K562 (cell line): Measurements from ENCODE around the gene BIRC7. TPM values are rescaled to one million over a fixed set of nuclear protein-coding genes. Genes with fewer than 3 reads are reported as not detected.

ENCODE experiments used
- ATAC-seq: fragments of 200-7000 bp; cut with Tn5 transposase; 3 replicates; pipeline ENCODE4 v1.9.1; 2020; ENCODE audit warnings: moderate library complexity
- BruUV-seq: library from RNA; stranded (reverse); fragments of 400-500 nt; replicated peaks from 2 replicates; lab custom pipeline; 2021; lab: Mats Ljungman, UMichigan
- CTCF ChIA-PET: fragments of 300-600 bp; formaldehyde crosslinking; extraction: SDS; loops from one replicate; lab custom pipeline; 2021; ENCODE audit warnings: low intra/inter-chr PET ratio; lab: Yijun Ruan, JAX
- POLR2A ChIA-PET: fragments of 300-600, 350-650 bp; sonication (Branson Sonifier 250); formaldehyde crosslinking; extraction: SDS; loops from one replicate; lab custom pipeline; 2021; ENCODE audit warnings: antibody characterized with exemption, inconsistent platforms; lab: Yijun Ruan, JAX
- DNase-seq, 4 experiments: peaks; one replicate each; pipeline versions ENCODE4 v3.0.0 to v3.0.0-alpha.2; 2011 to 2018; ENCODE audit warnings: low spot score in 3 of 4, mixed read lengths in 3 of 4; ENCODE audit errors: extremely low read depth in 1 of 4
- FAIRE-seq: peaks from 2 replicates; lab custom pipeline; 2011; peaks lifted over from hg19 to GRCh38; lab: Jason Lieb, UNC
- H2AFZ ChIP-seq: 2 replicates; pipeline ENCODE4 v1.6.0; 2011; ENCODE audit warnings: low read depth, low read length, control low read depth, inconsistent platforms
- H3K27ac ChIP-seq: fragments of 200-600 bp; 3 replicates; pipeline ENCODE4 v1.8.0; 2011; ENCODE audit warnings: low read depth, mild to moderate bottlenecking, control low read depth, inconsistent platforms, low read length, moderate library complexity, mixed read lengths; ENCODE audit errors: extremely low read depth
- H3K27me3 ChIP-seq, 2 experiments: fragments of 300-600 bp in 1 of 2; 2 replicates in 1 of 2; 3 replicates in 1 of 2; pipeline versions ENCODE4 v1.6.0 to v1.8.0; 2011; ENCODE audit warnings: inconsistent platforms in 2 of 2, low read length in 2 of 2, mild to moderate bottlenecking in 1 of 2, mixed read lengths in 1 of 2, moderate library complexity in 1 of 2; ENCODE audit not compliant: control insufficient read depth in 2 of 2, insufficient read depth in 2 of 2
- H3K36me3 ChIP-seq: fragments of 300-600 bp; 3 replicates; pipeline ENCODE4 v1.8.0; 2011; ENCODE audit warnings: mild to moderate bottlenecking, low read length, inconsistent platforms; ENCODE audit not compliant: control insufficient read depth, insufficient read depth
- H3K4me1 ChIP-seq, 2 experiments: fragments of 200-600 bp in 1 of 2; replicated peaks in 1 of 2; 2 replicates in 1 of 2; 3 replicates in 1 of 2; pipeline versions ENCODE4 v1.5.1 to v1.8.0; 2011; ENCODE audit warnings: inconsistent platforms in 2 of 2, low read length in 2 of 2, mild to moderate bottlenecking in 1 of 2, mixed read lengths in 1 of 2, moderate library complexity in 1 of 2; ENCODE audit not compliant: control insufficient read depth in 2 of 2, insufficient read depth in 2 of 2
- H3K4me2 ChIP-seq: 2 replicates; pipeline ENCODE4 v1.6.1; 2011; ENCODE audit warnings: low read length, control low read depth, inconsistent platforms, mixed read lengths; ENCODE audit not compliant: insufficient read depth
- H3K4me3 ChIP-seq: fragments of 200-600 bp; sonication (generic), shearing (Covaris generic); 2 replicates; pipeline ENCODE4 v1.5.1; 2016; ENCODE audit warnings: control low read depth, inconsistent platforms
- H3K79me2 ChIP-seq: fragments of 200-600 bp; 3 replicates; pipeline ENCODE4 v1.8.0; 2011; ENCODE audit warnings: low read length, inconsistent platforms; ENCODE audit not compliant: control insufficient read depth, insufficient read depth
- H3K9ac ChIP-seq, 2 experiments: 2 replicates each; pipeline versions ENCODE4 v1.6.0 to v1.6.1; 2011; ENCODE audit warnings: low read depth in 2 of 2, low read length in 2 of 2, control low read depth in 1 of 2, inconsistent platforms in 1 of 2, mild to moderate bottlenecking in 1 of 2, mixed read lengths in 1 of 2; ENCODE audit not compliant: insufficient read depth in 1 of 2
- H3K9me1 ChIP-seq: one replicate; pipeline ENCODE4 v1.6.0; 2011; ENCODE audit warnings: inconsistent platforms, mild to moderate bottlenecking, low read length, moderate library complexity; ENCODE audit not compliant: control insufficient read depth, insufficient read depth
- H3K9me3 ChIP-seq: replicated peaks from 2 replicates; pipeline ENCODE4 v1.5.1; 2011; ENCODE audit warnings: low read depth, low read length, inconsistent platforms; ENCODE audit not compliant: control insufficient read depth, insufficient read depth
- H4K20me1 ChIP-seq: replicated peaks from 2 replicates; pipeline ENCODE4 v1.6.1; 2011; ENCODE audit warnings: low read length, inconsistent platforms, mixed read lengths; ENCODE audit not compliant: control insufficient read depth, insufficient read depth
- HMGN3 ChIP-seq: IDR thresholded peaks from 2 replicates; pipeline ENCODE4 v1.6.1; 2011; ENCODE audit warnings: borderline replicate concordance, low read depth, mild to moderate bottlenecking, mixed read lengths, low read length; ENCODE audit not compliant: insufficient read length; ENCODE audit errors: extremely low read depth
- NCOA2 ChIP-seq, 2 experiments: fragments of 450-650 bp; IDR thresholded peaks; 2 replicates each; pipeline ENCODE4 v1.6.1; 2018; ENCODE audit warnings: mild to moderate bottlenecking in 2 of 2, moderate library complexity in 1 of 2; ENCODE audit not compliant: partially characterized antibody in 2 of 2
- NFIC ChIP-seq: fragments of 450-650 bp; IDR thresholded peaks from 2 replicates; pipeline ENCODE4 v1.6.1; 2017; ENCODE audit warnings: mild to moderate bottlenecking, inconsistent platforms
- STAT5A ChIP-seq: IDR thresholded peaks from 2 replicates; pipeline ENCODE4 v1.6.1; 2012; ENCODE audit warnings: low read length, inconsistent platforms, borderline replicate concordance
- ZKSCAN1 ChIP-seq: fragments of 150-350 bp; IDR thresholded peaks from 2 replicates; pipeline ENCODE4 v1.6.1; 2016; ENCODE audit warnings: low read depth, low read length
- ZNF253 ChIP-seq: fragments of 250-450 bp; sonication (Bioruptor Pico); conservative IDR thresholded peaks from 2 replicates; pipeline ENCODE4 v1.6.1; 2021; ENCODE audit warnings: mild to moderate bottlenecking
- WGBS: fragments of 100-300 bp; shearing (Covaris generic); methylation state at CpG from one replicate; pipeline ENCODE4 v1.1.6; 2016; ENCODE audit warnings: low coverage, mixed read lengths; ENCODE audit not compliant: insufficient coverage; ENCODE audit errors: missing lambda C conversion rate; 5-methylcytosine and 5-hydroxymethylcytosine counted together
- in situ Hi-C: fragments of 300-500 bp; cut with MboI; formaldehyde crosslinking; loops from 4 replicates; pipeline ENCODE4 v1.15.0; 2018; ENCODE audit warnings: inconsistent platforms, mixed read lengths
- intact Hi-C: fragments of 100-400 bp; cut with micrococcal nuclease; formaldehyde crosslinking; loops from 2 replicates; pipeline ENCODE4 v1.14.2; 2022
- polyA plus RNA-seq, 8 experiments: library from polyadenylated mRNA; depleted of rRNA in 4 of 8; stranded (reverse) in 5 of 8; unstranded in 3 of 8; fragments of >200 nt; fragmentation: Nextera tagmentation in 2 of 8; fragmentation: Illumina TruSeq in 1 of 8; extraction: Ambion mirVana in 2 of 8; extraction: Trizol in 1 of 8; gene quantifications; 2 replicates each; pipeline versions ENCODE4 v1.2.1 to v1.2.3, GENCODE V29; 2011 to 2014; ENCODE audit warnings: inconsistent platforms in 1 of 8, missing spikeins in 1 of 8
- total RNA-seq, 7 experiments: library from RNA; depleted of rRNA in 6 of 7; stranded (reverse); fragments of >200 nt in 6 of 7; fragmentation: Illumina TruSeq in 2 of 7; extraction: Trizol in 2 of 7; gene quantifications; 2 replicates each; pipeline versions ENCODE4 v1.2.1 to v1.2.3, GENCODE V29; 2011 to 2021; ENCODE audit warnings: low replicate concordance in 1 of 7
- TF ChIP-seq, protein P1 (sequence below): sonication (generic); formaldehyde crosslinking; IDR thresholded peaks from 2 replicates; pipeline ENCODE4 v1.8.0; 2022; ENCODE audit warnings: mild to moderate bottlenecking, low read depth, missing genetic modification reagents
- TF ChIP-seq, protein P2 (sequence below): sonication (generic); IDR thresholded peaks from 2 replicates; pipeline ENCODE4 v1.6.1; 2016

The BIRC7 gene
- total and polyA plus RNA-seq, 9 of the 15 experiments (the other 6 are each of a cell fraction or from before 2014, with no cell fraction given), result 0.14 to 0.19 (median 0.16) TPM; not detected in 5

DNA sequence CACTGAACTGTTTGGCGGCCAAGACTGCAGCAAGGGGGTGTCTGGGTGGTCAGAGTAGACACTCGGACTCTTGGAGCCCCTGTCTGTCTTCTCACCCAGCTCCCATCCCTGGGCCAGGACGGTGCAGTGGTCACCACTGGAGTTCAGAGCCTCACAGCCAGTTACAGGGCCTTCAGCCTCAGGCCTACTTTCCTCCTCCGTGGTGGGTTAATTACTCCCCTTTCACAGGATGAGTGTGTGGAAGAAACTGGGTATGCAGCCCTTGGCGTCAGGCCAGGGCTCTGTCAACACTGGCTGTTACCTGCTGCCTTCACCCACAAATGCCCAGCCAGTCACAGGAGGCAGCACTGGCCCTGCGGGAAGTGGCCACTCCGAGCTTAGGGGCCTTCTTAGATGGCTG, 18.0 kb upstream of the BIRC7 start:
- no peak for FAIRE-seq

More for the DNA sequence above, 18.0 kb upstream of the BIRC7 start:
- 60% methylated on average over 7 of the region's 7 CpGs for WGBS
- Histone ChIP-seq H3K4me1 (peaks cover 17 to 41% of the 10 kb centered on the region in 2 experiments; a peak in 4 of 5 replicates), H3K27ac (no peak overlapping the region), H3K9me3 (no peaks in the 10 kb centered on the region), H3K79me2 (peaks cover 31% of the 10 kb centered on the region), H2AFZ (no peak overlapping the region), H3K27me3 (peaks cover 0 to 26% of the 10 kb centered on the region in 2 experiments; a peak in 3 of 5 replicates), H3K9ac (0 out of 4 replicates have a peak overlapping the region, but pooled peaks of 1 of the 2 experiments have one; percentile 29), H3K4me3 (no peak overlapping the region), H3K4me2 (no peak overlapping the region), H4K20me1 (peaks cover 4% of the 10 kb centered on the region; the same call in 1 of the 2 replicates), H3K9me1 (no peaks in the 10 kb centered on the region), H3K36me3 (peaks cover 25% of the 10 kb centered on the region)
- CTCF ChIA-PET, result interaction anchor here (0.9 kb wide), 1 partner anchor 164 kb away, joined by 3 read pairs; no protein-coding TSS in a partner anchor
- no peak for DNase-seq
- ATAC-seq, result no peak
- intact Hi-C loops, result no loop called here
- BruUV-seq, result no TSS peak
- POLR2A ChIA-PET, result interaction anchor here (0.7 to 1.5 kb wide), 2 partner anchors 21 to 137 kb away, joined by 3 to 8 read pairs; no protein-coding TSS in a partner anchor
- TF ChIP-seq NCOA2 (IDR thresholded peaks at IDR 0.05; ENCODE audit: partially characterized antibody in 2 of 2) (no peak), STAT5A (no peak), NFIC (peak; percentile 70), HMGN3 (no peak), ZNF253 (CRISPR knock-in tag) (no peak), ZKSCAN1 (no peak)
- TF ChIP-seq, protein P1, sequence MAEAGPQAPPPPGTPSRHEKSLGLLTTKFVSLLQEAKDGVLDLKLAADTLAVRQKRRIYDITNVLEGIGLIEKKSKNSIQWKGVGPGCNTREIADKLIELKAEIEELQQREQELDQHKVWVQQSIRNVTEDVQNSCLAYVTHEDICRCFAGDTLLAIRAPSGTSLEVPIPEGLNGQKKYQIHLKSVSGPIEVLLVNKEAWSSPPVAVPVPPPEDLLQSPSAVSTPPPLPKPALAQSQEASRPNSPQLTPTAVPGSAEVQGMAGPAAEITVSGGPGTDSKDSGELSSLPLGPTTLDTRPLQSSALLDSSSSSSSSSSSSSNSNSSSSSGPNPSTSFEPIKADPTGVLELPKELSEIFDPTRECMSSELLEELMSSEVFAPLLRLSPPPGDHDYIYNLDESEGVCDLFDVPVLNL (CRISPR knock-in tag), result no peak
- TF ChIP-seq, protein P2, sequence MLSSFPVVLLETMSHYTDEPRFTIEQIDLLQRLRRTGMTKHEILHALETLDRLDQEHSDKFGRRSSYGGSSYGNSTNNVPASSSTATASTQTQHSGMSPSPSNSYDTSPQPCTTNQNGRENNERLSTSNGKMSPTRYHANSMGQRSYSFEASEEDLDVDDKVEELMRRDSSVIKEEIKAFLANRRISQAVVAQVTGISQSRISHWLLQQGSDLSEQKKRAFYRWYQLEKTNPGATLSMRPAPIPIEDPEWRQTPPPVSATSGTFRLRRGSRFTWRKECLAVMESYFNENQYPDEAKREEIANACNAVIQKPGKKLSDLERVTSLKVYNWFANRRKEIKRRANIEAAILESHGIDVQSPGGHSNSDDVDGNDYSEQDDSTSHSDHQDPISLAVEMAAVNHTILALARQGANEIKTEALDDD, result no peak
- in situ Hi-C loops, result no loop called here
